ENCODE measurements around the gene POU2F2.

Gene POU2F2

GRCh38 chr19:42066075-42066754, 66.0 kb downstream of the POU2F2 start:
- DNase-seq (peak; percentile 61), ATAC-seq (ENCODE audit: insufficient read depth, low read depth) (peak; percentile 63; the same call in 2 of the 3 replicates)
- H3K36me3 ChIP-seq (ENCODE audit: insufficient read depth, low read length), result no peaks in the 10 kb centered on the region
- no peaks in the 10 kb centered on the region for H3K4me1 ChIP-seq (ENCODE audit: insufficient read depth, low read length)
- H3K27me3 ChIP-seq (ENCODE audit: insufficient read depth, low read length, poor library complexity), result peaks cover 3% of the 10 kb centered on the region
- H3K9ac ChIP-seq (ENCODE audit: low read depth, low read length), result no peak overlapping the region
- H3K27ac ChIP-seq (ENCODE audit: low read length), result no peak overlapping the region
- H3K79me2 ChIP-seq (ENCODE audit: insufficient read depth, low read length), result no peaks in the 10 kb centered on the region
- no peak overlapping the region for H3K4me2 ChIP-seq (ENCODE audit: insufficient read depth, low read length)
- no peak for TF ChIP-seq CTCF (IDR thresholded peaks at IDR 0.05; ENCODE audit: borderline replicate concordance, extremely low read depth, low read length, poor library complexity, severe bottlenecking)
- no peak for TF ChIP-seq EZH2 (IDR thresholded peaks at IDR 0.05; ENCODE audit: borderline replicate concordance, low read depth, low read length, severe bottlenecking)
- H2AFZ ChIP-seq (ENCODE audit: low read depth, low read length), result no peak overlapping the region
- no peak overlapping the region for H3K4me3 ChIP-seq (ENCODE audit: low read depth in 1 of 2, low read length in 2 of 2)
- no peaks in the 10 kb centered on the region for H3K9me3 ChIP-seq (ENCODE audit: insufficient read depth, low read length, severe bottlenecking)
- no peaks in the 10 kb centered on the region for H4K20me1 ChIP-seq (ENCODE audit: insufficient read depth, low read length)

DNA sequence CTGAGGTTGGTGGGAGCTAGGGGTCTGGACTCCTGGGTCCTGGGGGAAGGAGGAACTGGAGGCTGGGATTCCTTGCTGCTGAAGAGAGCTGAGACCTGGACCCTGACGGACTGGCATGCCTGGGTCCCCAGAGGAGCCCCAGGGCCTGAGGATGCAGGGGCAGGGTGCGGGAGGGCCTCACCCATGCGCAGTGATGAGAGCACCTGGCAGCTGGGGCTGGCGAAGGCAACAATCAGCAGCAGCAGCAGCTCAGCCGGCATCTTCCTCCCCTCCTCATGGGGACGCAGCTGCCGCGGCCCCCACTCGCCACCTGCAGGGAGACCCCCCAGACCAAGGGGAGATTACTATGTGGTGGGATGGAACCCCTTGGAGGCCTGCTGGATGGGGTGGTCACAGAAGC, 66.7 kb downstream of the POU2F2 start:
- H3K4me1 ChIP-seq (ENCODE audit: insufficient read depth, low read length), result no peaks in the 10 kb centered on the region
- DNase-seq, result no peak
- no peak overlapping the region for H3K4me3 ChIP-seq (ENCODE audit: low read depth in 1 of 2, low read length in 2 of 2)
- H3K9ac ChIP-seq (ENCODE audit: low read depth, low read length), result no peak overlapping the region
- TF ChIP-seq EZH2 (IDR thresholded peaks at IDR 0.05; ENCODE audit: borderline replicate concordance, low read depth, low read length, severe bottlenecking) (no peak), CTCF (IDR thresholded peaks at IDR 0.05; ENCODE audit: borderline replicate concordance, extremely low read depth, low read length, poor library complexity, severe bottlenecking) (no peak)
- no peaks in the 10 kb centered on the region for H4K20me1 ChIP-seq (ENCODE audit: insufficient read depth, low read length)
- no peak overlapping the region for H3K27ac ChIP-seq (ENCODE audit: low read length)
- H3K36me3 ChIP-seq (ENCODE audit: insufficient read depth, low read length), result no peaks in the 10 kb centered on the region
- no peak overlapping the region for H3K4me2 ChIP-seq (ENCODE audit: insufficient read depth, low read length)
- no peaks in the 10 kb centered on the region for H3K9me3 ChIP-seq (ENCODE audit: insufficient read depth, low read length, severe bottlenecking)
- H3K27me3 ChIP-seq (ENCODE audit: insufficient read depth, low read length, poor library complexity), result peaks cover 3% of the 10 kb centered on the region
- no peak overlapping the region for H2AFZ ChIP-seq (ENCODE audit: low read depth, low read length)
- H3K79me2 ChIP-seq (ENCODE audit: insufficient read depth, low read length), result no peaks in the 10 kb centered on the region
- ATAC-seq (ENCODE audit: insufficient read depth, low read depth), result no peak

GRCh38 chr19:42065051-42065450, 67.2 kb downstream of the POU2F2 start:
- no peak overlapping the region for H3K27ac ChIP-seq (ENCODE audit: low read length)
- no peak for TF ChIP-seq CTCF (IDR thresholded peaks at IDR 0.05; ENCODE audit: borderline replicate concordance, extremely low read depth, low read length, poor library complexity, severe bottlenecking)
- no peaks in the 10 kb centered on the region for H3K79me2 ChIP-seq (ENCODE audit: insufficient read depth, low read length)
- H3K36me3 ChIP-seq (ENCODE audit: insufficient read depth, low read length), result no peaks in the 10 kb centered on the region
- H3K4me2 ChIP-seq (ENCODE audit: insufficient read depth, low read length), result no peak overlapping the region
- no peaks in the 10 kb centered on the region for H3K9me3 ChIP-seq (ENCODE audit: insufficient read depth, low read length, severe bottlenecking)
- no peaks in the 10 kb centered on the region for H4K20me1 ChIP-seq (ENCODE audit: insufficient read depth, low read length)
- ATAC-seq (ENCODE audit: insufficient read depth, low read depth), result no peak
- H3K4me1 ChIP-seq (ENCODE audit: insufficient read depth, low read length), result no peaks in the 10 kb centered on the region
- peaks cover 3% of the 10 kb centered on the region for H3K27me3 ChIP-seq (ENCODE audit: insufficient read depth, low read length, poor library complexity)
- no peak overlapping the region for H3K4me3 ChIP-seq (ENCODE audit: low read depth in 1 of 2, low read length in 2 of 2)
- no peak overlapping the region for H2AFZ ChIP-seq (ENCODE audit: low read depth, low read length)
- no peak for DNase-seq
- H3K9ac ChIP-seq (ENCODE audit: low read depth, low read length), result no peak overlapping the region
